Lower leg skin (tissue), 3 donors: ENCODE results near the gene CAPN13.

Experiments used
- POLR2A ChIP-seq, 2 donors: fragments of 450-650 bp; IDR thresholded peaks; one replicate each; pipeline ENCODE4 v1.6.1; 2016 to 2017; ENCODE audit warnings: antibody characterized with exemption in 2 of 2, mild to moderate bottlenecking in 1 of 2, moderate library complexity in 1 of 2
- TF ChIP-seq, protein P1 (sequence below), 3 donors: fragments of 450-650 bp; IDR thresholded peaks; one replicate each; pipeline ENCODE4 v1.5.1; 2016; ENCODE audit warnings: antibody characterized with exemption in 3 of 3, mild to moderate bottlenecking in 3 of 3, moderate library complexity in 2 of 3

DNA sequence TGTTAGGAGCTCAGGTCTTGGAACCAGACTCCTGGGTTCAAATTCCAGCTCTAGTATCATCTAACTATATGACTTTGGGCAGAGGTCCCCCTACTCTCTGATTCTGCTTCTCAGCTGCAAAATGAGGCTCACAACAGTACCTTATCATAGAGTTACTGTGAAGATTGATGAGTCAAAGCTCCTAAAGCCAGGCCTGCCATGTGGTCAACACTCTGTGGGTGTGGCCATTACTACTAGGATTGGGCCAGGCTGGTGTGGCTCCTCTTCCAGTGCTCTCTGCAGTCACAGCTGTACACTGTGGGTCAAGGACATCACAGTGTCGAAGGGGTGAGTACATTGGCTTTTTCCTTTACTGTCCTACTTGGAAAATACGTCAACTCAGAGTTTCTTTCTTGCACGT is 22.6 kb downstream of the CAPN13 start:
- TF ChIP-seq, protein P1, sequence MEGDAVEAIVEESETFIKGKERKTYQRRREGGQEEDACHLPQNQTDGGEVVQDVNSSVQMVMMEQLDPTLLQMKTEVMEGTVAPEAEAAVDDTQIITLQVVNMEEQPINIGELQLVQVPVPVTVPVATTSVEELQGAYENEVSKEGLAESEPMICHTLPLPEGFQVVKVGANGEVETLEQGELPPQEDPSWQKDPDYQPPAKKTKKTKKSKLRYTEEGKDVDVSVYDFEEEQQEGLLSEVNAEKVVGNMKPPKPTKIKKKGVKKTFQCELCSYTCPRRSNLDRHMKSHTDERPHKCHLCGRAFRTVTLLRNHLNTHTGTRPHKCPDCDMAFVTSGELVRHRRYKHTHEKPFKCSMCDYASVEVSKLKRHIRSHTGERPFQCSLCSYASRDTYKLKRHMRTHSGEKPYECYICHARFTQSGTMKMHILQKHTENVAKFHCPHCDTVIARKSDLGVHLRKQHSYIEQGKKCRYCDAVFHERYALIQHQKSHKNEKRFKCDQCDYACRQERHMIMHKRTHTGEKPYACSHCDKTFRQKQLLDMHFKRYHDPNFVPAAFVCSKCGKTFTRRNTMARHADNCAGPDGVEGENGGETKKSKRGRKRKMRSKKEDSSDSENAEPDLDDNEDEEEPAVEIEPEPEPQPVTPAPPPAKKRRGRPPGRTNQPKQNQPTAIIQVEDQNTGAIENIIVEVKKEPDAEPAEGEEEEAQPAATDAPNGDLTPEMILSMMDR (IDR thresholded peaks at IDR 0.05): no peak
- no peak for TF ChIP-seq POLR2A (IDR thresholded peaks at IDR 0.05)
